DND-41 (cell line): ENCODE results near the gene NPFF.
A peak's percentile ranks its signal among the peaks of the same experiment; 100 is the strongest.

Experiments
- ATAC-seq: fragments of 200-7000 bp; cut with Tn5 transposase; 3 replicates; pipeline ENCODE4 v1.9.1; 2021; ENCODE audit warnings: low read depth; ENCODE audit not compliant: insufficient read depth
- DNase-seq: peaks from one replicate; pipeline ENCODE4 v3.0.0-alpha.2; 2020
- H2AFZ ChIP-seq: 2 replicates; pipeline ENCODE4 v1.6.0; 2012; ENCODE audit warnings: low read depth, low read length
- H3K27ac ChIP-seq: 2 replicates; pipeline ENCODE4 v1.5.1; 2012; ENCODE audit warnings: low read length, inconsistent platforms
- H3K27me3 ChIP-seq: fragments of 200-600 bp; sonication (generic); 2 replicates; pipeline ENCODE4 v1.6.0; 2012; ENCODE audit warnings: low read length, mild to moderate bottlenecking, inconsistent platforms; ENCODE audit not compliant: insufficient read depth, poor library complexity
- H3K36me3 ChIP-seq: 2 replicates; pipeline ENCODE4 v1.5.1; 2012; ENCODE audit warnings: low read length, inconsistent platforms; ENCODE audit not compliant: insufficient read depth
- H3K4me1 ChIP-seq: 2 replicates; pipeline ENCODE4 v1.5.1; 2012; ENCODE audit warnings: mild to moderate bottlenecking, low read length; ENCODE audit not compliant: insufficient read depth
- H3K4me2 ChIP-seq: 2 replicates; pipeline ENCODE4 v1.6.0; 2012; ENCODE audit warnings: mild to moderate bottlenecking, moderate library complexity, low read length, inconsistent platforms; ENCODE audit not compliant: insufficient read depth
- H3K4me3 ChIP-seq, 2 experiments: fragments of 200-600 bp in 1 of 2; shearing (Covaris generic) in 1 of 2; 2 replicates each; pipeline ENCODE4 v1.5.1; 2012 to 2016; ENCODE audit warnings: inconsistent platforms in 2 of 2, low read length in 2 of 2, mild to moderate bottlenecking in 2 of 2, low read depth in 1 of 2, moderate library complexity in 1 of 2
- H3K79me2 ChIP-seq: 2 replicates; pipeline ENCODE4 v1.6.0; 2012; ENCODE audit warnings: low read length, inconsistent platforms; ENCODE audit not compliant: insufficient read depth
- H3K9ac ChIP-seq: 2 replicates; pipeline ENCODE4 v1.6.0; 2012; ENCODE audit warnings: low read depth, mild to moderate bottlenecking, inconsistent platforms, low read length, moderate library complexity
- H3K9me3 ChIP-seq: 2 replicates; pipeline ENCODE4 v1.5.1; 2012; ENCODE audit warnings: low read length, moderate library complexity, mild to moderate bottlenecking, inconsistent platforms; ENCODE audit not compliant: insufficient read depth, severe bottlenecking
- H4K20me1 ChIP-seq: 2 replicates; pipeline ENCODE4 v1.6.0; 2012; ENCODE audit warnings: low read length; ENCODE audit not compliant: insufficient read depth
- CTCF ChIP-seq: IDR thresholded peaks from 2 replicates; pipeline ENCODE4 v1.5.1; 2012; ENCODE audit warnings: borderline replicate concordance, low read length, moderate library complexity, mild to moderate bottlenecking; ENCODE audit not compliant: poor library complexity, severe bottlenecking; ENCODE audit errors: extremely low read depth
- EZH2 ChIP-seq: IDR thresholded peaks from 3 replicates; pipeline ENCODE4 v1.6.1; 2012; ENCODE audit warnings: borderline replicate concordance, low read depth, mild to moderate bottlenecking, moderate library complexity, low read length, inconsistent platforms; ENCODE audit not compliant: severe bottlenecking

The NPFF gene

GRCh38 chr12:53496752-53497032, 10.6 kb downstream of the NPFF start:
- Histone ChIP-seq H3K36me3 (no peaks in the 10 kb centered on the region), H3K9ac (no peak overlapping the region), H3K27me3 (no peaks in the 10 kb centered on the region), H3K4me3 (no peak overlapping the region), H2AFZ (no peak overlapping the region), H4K20me1 (no peaks in the 10 kb centered on the region), H3K79me2 (peaks cover 3% of the 10 kb centered on the region), H3K27ac (no peak overlapping the region), H3K4me2 (no peak overlapping the region), H3K4me1 (peaks cover 53% of the 10 kb centered on the region), H3K9me3 (no peaks in the 10 kb centered on the region)
- DNase-seq (no peak), ATAC-seq (no peak)
- TF ChIP-seq CTCF (no peak), EZH2 (no peak)

DNA sequence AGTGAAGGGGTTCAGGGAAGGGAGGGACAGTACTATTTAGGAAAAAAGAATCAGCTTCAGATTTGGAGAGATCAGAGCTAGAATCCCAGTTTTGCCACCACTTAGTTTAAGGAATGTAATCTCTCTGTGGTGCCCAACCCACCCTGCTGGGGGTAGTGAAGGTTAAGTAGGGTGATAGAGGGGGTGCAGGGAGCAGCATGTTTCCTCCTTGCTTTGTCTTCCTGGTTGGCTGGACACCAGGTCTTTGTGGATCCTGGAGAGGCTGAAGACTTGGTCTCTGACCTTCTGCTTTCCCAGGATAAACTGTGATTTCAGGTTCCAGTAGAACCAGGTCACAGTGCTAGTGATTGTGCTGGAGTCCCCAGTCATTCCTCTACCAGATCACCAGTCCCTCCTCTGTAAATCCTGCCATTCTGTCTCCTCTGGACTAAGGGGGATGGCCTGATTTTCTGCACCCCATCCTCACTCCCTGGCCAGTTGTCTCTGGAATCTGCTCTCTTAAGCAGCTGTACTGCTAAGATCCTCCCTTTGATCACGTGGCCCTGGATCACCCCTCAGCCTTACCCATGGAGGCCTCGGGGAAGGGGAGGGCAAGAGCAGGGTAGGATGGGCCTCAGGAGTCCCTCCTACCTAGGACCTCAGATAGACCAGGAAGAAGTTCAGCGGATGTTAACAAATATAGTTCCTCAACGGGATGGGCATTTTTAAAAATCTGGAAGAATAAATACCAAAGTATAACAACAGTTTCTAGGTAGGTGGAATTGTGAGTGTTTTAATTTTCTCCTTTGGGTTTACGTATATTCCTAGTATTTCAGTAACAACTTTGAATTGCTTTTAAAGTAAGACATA, 11.2 kb downstream of the NPFF start:
- H2AFZ ChIP-seq: no peak overlapping the region
- H3K27me3 ChIP-seq: no peaks in the 10 kb centered on the region
- H3K4me2 ChIP-seq: no peak overlapping the region
- no peaks in the 10 kb centered on the region for H4K20me1 ChIP-seq
- no peaks in the 10 kb centered on the region for H3K9me3 ChIP-seq
- TF ChIP-seq CTCF (no peak), EZH2 (no peak)
- no peak overlapping the region for H3K27ac ChIP-seq
- H3K79me2 ChIP-seq: no peaks in the 10 kb centered on the region; the same call in none of the 2 replicates
- ATAC-seq: no peak
- H3K4me3 ChIP-seq: no peak overlapping the region
- no peak for DNase-seq
- no peaks in the 10 kb centered on the region for H3K36me3 ChIP-seq
- H3K4me1 ChIP-seq: peaks cover 50% of the 10 kb centered on the region
- H3K9ac ChIP-seq: no peak overlapping the region

DNA sequence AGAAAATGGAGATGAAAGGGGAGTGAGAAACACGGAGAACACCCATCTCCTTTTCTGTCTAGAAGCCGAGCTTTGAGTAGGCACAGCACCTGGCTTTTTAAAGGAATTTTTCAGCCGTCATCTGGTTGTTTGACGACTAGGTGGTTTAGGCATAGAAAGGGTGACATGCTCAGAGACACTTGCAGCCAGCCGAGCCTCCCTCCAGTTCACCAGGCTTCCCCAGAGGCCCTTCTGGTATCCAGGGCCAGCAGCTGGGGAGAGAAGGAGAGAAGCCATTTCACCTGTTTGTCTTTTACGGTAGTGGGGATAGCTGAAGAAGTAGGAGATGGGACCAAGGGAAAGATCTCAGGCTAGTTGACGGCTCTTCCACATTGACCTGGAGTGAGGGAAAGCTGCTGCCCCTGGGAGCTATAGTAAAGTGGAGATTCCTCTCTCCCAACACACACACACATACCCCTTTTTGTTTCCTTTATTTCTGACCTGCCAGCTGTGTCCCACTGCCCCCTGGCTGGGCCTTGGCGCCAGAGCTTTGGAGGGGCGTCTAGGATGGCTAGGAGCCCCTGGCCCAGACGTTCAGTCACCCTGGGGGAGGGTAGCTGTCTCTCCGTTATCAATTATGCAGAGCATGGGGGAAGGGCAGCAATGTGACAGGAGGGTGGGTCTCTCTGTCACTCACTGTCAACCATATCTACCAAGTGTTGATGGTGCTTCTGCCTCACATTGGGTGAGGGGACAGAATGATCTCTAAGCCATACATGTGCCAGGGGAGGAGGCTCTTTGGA, 13.5 kb downstream of the NPFF start:
- Histone ChIP-seq H3K4me3 (peak overlapping the region in 1 of 2 experiments; percentile 66; a peak in 2 of 4 replicates), H3K36me3 (no peaks in the 10 kb centered on the region), H3K27me3 (no peaks in the 10 kb centered on the region), H3K79me2 (no peaks in the 10 kb centered on the region; the same call in 1 of the 2 replicates), H3K27ac (peak overlapping the region; percentile 38; the same call in 1 of the 2 replicates), H3K9me3 (no peaks in the 10 kb centered on the region), H3K4me2 (peak overlapping the region; percentile 93), H4K20me1 (no peaks in the 10 kb centered on the region), H3K4me1 (peaks cover 36% of the 10 kb centered on the region), H2AFZ (peak overlapping the region; percentile 81), H3K9ac (peak overlapping the region; percentile 51)
- no peak for ATAC-seq
- DNase-seq: no peak
- TF ChIP-seq EZH2: no peak
